Stimulated activated CD4-positive, alpha-beta T cell treated with anti-CD3 and anti-CD28 coated beads, Interleukin-4, amount 100 ng/mL, for 24 hours (primary cell): ENCODE results near the gene ZMYND11.
A peak's percentile ranks its signal among the peaks of the same experiment; 100 is the strongest.
"Not testable (repeated sequence)": the region's sequence is repeated elsewhere in the genome, so short reads cannot be mapped to it uniquely, and the experiment has no call there.

Experiments
- DNase-seq: peaks from one replicate; pipeline ENCODE4 v3.0.0-alpha.2; 2020

Gene ZMYND11

DNA sequence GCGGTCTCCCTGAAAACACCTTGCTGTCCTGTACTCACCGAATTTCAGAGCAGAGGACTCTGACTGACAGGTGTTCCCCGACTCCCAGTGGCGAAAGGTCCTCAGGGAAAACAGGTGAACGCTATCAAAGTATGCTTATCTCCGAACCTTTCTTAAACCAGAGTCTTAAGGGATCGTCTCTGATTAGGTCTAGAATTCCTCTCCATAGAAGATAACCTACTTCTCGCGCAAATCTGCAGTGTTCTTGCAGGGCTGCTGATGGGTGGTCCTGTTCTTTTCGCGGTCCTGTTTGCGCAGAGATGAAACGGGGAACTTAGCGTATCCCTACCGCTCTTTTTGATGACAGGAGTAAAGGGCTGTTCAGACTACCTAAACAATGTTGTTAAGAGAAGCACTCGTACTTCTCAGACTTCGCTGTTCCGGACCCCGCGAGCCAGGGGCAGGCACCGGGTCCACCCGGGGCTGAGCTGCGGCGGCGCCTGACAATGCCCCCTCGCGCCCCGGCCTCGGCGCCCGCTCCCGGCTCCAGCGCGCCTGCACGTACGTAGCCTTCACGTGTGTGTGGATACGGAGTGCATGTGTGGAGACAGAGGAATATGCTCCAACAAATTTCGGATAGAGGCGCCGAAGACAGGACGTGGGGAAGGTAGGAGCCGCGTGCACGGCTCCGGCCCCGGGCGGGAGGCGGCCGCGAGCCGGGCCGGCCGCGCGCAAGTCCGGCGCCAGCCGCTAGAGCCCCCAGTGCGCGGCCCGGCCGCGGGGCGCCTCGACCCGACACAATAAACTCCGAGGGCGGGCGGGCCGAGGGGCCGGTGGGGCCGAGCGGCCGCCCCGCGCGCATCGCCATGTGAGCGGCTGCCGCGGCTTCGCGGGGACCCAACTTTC, 766 bp upstream of the ZMYND11 start:
- DNase-seq, result peak; percentile 36

DNA sequence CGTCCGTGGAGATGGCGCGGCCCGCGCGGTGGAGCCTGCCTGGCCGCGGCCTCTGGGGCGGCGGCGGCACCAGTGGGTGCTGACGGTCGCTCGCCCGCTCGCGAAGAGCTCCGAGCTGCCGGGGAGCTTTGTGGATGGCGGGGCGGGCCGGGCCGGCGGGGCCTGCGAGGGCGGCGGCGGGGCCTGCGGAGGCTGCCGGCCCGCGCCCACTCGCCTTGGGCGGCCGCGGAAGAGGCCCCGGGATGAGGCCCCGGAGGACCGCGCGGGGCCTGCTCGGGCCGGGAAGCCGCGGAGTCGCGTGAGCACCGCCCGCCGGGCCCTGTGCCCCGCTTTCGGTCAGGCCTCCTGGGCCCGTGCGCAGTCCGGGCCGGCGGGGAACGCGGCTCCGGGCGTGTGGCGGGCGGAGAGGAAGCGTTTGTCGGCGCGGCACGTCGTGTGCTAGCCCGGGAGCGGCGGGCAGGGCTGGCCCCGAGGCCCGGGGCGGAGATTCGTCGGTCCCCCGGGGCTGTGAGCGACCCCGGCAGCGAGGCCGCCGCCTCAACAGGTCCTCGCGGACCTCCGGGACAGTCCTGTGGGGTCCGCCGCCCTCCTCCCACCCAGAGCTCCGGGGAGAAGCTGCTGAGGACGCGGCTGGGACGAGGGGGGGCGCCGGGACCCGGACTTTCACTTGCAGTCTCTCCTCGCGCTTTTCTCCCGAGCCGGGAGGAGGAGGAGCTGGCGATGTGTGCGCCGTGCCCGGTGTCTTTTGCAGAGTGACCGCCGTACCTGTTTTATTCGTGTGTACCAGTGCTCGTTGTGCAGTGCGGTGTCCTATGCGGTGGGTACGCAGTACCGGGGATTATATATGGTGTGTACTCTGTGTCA, 578 bp downstream of the ZMYND11 start:
- DNase-seq, result peak; percentile 67

- DNase-seq, result no peak
These were observed 1.2 kb downstream of the ZMYND11 start for GRCh38 chr10:136465-136762.

DNA sequence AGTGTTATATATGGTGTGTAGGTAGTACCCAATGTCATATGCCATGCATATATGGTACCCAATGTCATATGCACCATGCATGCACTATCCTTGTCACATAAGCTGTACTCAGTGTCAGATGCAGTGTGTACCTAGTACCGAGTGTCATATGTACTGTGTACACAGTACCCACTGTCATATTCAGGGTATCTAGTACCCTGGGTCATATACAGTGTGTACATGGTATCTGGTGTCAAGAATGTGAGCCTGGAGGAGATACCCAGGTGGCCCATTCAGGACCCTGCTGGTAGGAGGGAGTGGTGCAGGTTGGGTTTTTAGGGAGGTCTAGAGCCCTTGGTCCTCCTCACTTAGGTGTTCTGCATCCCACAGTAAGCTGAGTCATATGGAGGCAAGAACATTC, 1.8 kb downstream of the ZMYND11 start:
- peak; percentile 56 for DNase-seq

DNA sequence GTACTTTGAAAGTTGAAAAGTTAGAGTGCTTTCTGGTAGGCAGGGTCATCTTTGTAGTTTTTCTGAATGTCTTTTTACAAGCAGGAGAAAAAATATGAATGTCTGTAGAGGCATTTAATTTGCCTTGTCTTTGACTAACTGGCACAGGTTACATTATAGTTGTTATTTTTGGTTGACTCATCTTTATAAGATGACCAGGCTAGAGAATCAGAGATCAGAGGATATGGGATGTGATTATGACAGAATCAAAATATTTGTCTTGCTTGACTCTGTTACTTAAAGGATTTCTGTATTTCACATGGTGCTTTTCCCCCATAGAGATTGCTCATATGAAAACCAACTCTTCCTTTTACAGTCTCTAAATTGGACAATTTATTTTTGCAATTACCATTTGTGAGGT, 2.4 kb downstream of the ZMYND11 start:
- no peak for DNase-seq

- DNase-seq, result no peak
These were observed 7.1 kb downstream of the ZMYND11 start for GRCh38 chr10:142371-142770.

DNA sequence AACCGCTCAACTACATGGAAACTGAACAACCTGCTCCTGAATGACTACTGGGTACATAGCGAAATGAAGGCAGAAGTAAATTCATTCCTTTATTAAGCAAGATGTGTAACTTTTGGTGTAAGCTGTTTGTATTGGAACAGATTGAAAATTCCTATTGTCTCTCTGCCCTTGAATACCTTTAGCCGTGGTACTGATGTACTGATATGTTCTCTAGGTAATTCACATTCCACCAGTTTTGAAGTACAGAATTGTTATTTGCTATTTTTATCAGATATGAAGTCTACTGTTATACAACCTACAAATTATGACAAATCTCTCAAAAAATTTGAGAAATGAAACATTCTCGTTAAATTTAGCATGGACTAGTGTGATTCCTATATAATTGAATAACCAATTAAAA, 17.7 kb downstream of the ZMYND11 start:
- no peak for DNase-seq

- DNase-seq, result no peak
These were observed 19.1 kb downstream of the ZMYND11 start for GRCh38 chr10:154348-154747.

DNA sequence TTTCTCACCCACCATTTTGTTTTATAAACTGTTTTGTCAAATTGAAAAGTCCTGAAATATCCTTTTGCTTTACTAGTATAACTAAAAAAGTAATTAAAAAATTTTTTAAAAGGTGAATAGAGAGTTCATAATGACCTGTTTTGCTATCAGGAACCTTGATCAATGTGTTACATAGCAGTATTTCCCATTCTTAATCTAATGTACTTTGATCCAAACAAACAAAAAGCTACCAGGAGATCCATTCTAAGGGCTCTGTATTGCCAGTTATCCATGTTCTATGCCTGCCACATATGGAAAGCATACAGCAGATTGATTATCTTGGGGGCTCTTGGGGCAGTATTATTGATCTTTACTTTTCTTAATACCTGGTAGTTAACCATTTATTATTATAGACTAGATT, 32.1 kb downstream of the ZMYND11 start:
- no peak for DNase-seq

DNA sequence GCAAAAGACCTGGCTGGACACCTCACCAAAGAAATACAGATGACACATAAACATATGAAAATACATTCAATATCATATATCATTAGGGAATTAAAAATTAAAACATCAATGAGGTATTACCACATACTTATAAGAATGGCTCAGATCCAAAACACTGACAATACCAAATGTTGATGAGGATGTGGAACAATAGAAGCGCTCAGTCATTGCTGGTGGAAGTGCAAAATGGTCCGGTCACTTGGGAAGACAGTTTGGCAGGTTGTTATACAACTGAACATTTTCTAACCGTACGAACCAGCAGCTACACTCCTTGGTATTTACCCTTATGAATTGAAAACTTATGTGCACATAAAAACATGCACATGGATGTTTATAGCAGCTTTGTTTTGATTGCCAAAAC, 38.5 kb downstream of the ZMYND11 start:
- DNase-seq, result no peak

DNA sequence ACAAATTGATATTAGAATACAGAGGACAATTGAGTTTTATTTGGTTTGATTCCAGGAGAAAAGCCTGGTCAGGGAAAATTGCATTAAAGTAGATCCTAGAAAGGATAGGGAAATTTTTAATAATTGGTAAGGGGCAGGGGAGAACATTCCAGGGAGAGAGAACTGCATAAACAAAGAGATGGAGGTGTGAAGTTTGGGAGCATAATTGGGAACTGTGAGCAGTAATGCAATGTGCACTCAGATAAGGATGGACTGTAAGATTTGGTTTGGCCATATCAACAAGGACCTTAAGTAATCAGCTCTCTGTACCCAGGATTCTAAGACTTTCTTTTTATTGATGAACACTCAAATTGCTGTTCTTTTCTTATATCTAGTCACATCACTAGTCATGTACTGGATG, 41.4 kb downstream of the ZMYND11 start:
- no peak for DNase-seq

DNA sequence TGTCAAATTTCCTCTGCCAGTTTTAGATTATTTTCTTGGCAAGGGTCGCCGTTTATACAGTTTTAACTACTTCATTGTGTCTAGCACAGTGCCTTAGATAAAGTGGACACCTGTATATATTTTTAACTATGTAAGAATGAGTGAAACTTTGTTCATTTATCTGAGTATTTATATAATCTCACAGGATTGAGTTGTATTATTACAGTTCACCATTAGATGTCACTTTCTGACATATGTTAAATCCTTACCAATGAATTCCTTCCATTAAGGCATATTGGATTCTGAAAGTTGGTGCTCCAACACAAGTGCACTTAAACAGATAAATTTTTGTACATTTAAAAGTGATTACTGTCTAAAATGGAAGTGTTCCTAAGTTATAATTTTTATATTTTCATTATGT, 43.0 kb downstream of the ZMYND11 start:
- no peak for DNase-seq

DNA sequence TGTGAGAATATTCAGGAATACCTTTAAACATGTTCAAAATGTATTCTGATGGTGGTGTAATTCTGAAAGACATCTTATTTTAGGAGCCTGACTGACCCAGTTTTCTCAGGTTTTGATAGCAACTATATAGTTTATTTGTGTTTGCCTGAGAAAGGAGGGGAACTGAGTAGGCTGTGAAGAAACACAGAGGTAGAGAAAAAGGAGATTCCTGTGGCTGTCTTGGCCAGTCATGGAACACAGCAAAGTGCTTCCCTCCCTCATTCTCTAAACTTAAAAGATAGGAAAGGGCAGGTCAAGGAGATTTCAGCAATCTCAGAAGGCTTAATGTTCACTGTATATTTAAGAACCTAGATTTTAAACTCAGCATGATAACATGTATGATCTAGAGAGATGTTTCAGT, 43.5 kb downstream of the ZMYND11 start:
- no peak for DNase-seq

- no peak for DNase-seq
These were observed 47.4 kb downstream of the ZMYND11 start for GRCh38 chr10:182441-183201.

- DNase-seq, result no peak
These were observed 48.9 kb downstream of the ZMYND11 start for GRCh38 chr10:184174-184573.

DNA sequence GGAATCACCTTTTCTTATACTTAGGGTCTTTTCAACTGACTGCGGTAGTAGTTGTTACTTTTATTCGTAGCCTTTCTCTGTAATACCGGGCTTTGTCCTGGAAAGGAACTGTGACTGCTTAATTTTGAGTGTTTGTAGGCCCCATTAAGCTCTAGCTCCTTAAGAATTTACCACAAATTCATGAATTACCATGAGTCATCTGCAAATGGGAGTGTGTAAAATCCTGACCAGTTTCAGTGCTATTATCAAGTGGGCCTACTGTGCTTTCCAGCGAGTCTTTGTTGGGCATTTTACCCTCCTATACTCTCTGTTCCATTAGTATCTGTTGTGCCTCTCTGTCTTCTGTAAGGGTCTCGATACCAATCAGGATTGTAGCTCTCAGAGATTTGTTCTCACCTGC, 49.7 kb downstream of the ZMYND11 start:
- no peak for DNase-seq

DNA sequence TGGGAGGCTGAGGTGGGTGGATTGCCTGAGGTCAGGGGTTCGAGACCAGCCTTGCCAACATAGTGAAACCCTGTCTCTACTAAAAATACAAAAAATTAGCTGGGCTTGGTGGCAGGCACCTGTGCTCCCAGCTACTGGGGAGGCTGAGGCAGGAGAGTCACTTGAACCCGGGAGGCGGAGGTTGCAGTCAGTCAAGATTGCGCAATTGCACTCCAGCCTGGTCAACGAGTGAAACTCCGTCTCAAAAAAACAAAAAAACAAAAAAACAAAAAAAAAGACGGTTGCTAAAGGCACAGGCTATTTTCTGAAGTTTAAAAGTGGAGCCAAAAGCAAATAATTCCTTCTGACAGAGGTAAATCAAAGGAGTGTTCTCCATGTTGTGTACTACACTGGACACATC, 50.3 kb downstream of the ZMYND11 start:
- not testable (repeated sequence) for DNase-seq

DNA sequence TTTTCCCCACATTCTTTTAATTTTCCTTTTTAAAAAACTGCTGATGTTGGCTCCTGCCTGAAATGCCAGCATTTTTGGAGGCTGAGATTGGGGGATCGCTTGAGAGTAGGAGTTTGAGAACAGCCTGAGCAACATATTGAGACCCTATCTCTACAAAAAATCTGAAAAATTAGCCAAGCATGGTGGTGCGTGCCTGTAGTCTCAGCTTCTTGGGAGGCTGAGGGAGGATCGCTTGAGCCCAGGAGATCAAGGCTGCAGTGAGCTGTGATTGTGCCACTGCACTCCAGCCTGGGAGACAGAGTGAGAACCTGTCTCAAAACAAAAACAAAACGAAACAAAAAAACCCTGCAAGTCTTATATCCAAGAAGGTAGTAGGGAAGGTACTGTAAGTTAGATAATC, 51.7 kb downstream of the ZMYND11 start:
- DNase-seq, result no peak

DNA sequence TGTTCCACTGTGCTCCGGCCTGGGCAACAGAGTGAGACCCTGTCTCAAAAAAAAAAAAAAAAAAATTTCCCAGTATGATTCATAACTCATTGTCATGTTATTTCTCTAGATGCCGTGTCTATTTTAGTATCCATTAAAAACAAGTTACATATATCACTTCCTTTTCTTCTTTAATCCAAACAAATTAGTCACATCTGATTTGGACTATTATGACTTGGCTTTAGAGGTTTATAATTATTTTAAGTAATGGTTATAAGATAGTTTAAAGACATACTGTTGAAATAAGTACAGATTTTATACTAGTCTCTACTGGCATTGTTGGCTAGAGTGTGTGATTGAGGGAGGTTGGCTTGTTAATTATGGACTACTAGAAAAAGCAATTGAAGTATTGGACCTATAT, 53.3 kb downstream of the ZMYND11 start:
- no peak for DNase-seq

DNA sequence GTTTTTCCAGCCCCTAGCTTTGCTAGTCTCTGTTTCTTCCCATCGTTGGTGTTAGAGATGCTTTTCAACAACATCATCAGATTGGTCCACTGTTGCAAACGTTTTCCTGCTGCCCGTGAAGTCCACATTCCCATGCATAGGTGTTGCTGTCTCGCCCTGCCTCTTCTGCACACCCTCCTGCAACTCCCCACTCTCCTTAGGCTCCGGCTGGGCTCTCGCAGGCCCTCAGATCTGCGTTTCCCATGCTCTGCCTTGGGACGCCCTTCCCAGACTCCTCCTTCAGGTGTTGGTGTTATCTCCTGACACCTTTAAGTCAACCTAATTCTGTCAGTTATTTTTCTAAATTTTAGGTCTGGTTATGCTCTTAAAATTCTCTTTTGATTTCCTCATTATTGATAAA, 55.0 kb downstream of the ZMYND11 start:
- no peak for DNase-seq

- no peak for DNase-seq
These were observed 56.7 kb downstream of the ZMYND11 start for GRCh38 chr10:191703-192518.

DNA sequence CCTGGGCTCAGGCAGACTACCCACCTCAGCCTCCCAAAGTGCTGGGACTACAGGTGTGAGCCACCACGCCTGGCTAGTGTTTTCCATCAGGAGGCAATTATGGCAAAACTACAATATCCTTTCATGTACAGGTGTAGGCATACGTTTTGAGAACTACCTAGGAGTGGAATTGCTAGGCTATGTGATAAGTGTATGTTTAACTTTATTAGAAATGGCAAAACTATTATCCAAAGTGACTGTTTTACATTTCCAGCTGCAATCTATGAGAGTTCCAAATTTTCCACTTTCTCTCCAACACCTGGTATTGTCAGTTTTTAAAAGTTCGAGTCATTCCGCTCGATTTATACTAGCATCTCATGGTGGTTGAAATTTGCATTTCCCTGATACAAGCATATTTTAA, 59.0 kb downstream of the ZMYND11 start:
- DNase-seq, result no peak

DNA sequence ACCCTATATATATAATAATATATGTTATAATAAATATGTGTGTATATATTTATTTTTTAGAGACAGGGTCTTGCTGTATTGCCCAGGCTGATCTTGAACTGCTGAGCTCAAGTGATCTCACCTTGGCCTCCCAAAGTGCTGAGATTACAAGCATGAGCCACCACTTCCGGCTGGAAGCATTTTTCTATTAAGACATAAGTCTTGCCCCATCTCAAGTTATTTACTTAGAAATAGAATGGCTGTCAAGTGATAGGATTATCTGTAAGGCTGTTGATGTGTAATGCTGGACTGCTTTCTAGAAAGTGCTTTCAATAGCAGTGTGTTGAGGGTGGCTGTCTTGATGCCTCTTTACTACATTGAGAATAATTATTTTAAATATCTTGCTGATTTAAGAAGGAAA, 65.2 kb downstream of the ZMYND11 start:
- DNase-seq, result no peak
